Stimulated activated CD4-positive, alpha-beta T cell treated with anti-CD3 and anti-CD28 coated beads, Interleukin-12 subunit alpha, Interleukin-12 subunit beta, amount 100 ng/mL, for 4 hours (primary cell): ENCODE results near the gene USH1G.
A peak's percentile ranks its signal among the peaks of the same experiment; 100 is the strongest.
"Not testable (repeated sequence)": the region's sequence is repeated elsewhere in the genome, so short reads cannot be mapped to it uniquely, and the experiment has no call there.

Source experiments
- DNase-seq: peaks from one replicate; pipeline ENCODE4 v3.0.0-alpha.2; 2020

Gene USH1G

DNA sequence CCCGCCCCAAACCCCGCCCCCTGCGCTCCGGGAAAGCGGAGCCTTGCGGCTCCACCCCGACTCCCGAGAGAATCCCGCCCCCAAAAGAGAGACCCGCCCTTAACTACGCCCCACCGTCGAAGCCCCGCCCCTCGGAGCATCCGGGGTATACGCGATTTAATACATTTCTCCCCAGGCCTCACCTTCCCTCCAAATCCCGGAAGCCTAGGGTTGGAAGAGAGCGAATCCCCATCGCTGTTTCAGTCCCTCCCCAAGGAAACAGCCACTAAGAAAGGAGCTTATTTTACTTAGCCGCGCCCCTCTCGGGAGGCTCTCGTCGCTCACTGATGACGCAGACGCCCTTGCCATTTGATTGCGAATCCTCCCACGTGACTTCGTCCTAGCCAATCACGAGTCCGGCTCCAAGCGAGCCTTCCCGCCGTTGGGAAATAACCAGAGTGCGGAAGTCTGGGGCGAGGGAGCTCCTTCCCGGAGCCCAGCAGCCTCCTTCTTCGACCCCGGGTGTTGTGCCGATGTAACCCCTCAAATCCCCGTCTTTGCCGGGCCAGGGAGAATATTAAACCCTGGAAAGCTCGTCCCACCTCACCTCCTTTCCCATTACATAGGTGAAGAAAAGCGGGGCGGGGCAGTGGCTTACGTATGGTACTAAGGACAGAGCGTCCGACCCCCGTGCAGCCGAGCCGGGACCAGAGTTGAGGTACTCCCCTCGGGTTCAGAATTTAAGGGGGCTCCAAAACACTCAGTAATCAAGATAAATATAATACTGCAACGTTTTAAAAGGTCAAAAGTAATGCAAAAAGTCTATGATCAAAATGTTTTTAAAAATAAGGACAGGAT, 49.8 kb downstream of the USH1G start:
- DNase-seq = peak; percentile 99

DNA sequence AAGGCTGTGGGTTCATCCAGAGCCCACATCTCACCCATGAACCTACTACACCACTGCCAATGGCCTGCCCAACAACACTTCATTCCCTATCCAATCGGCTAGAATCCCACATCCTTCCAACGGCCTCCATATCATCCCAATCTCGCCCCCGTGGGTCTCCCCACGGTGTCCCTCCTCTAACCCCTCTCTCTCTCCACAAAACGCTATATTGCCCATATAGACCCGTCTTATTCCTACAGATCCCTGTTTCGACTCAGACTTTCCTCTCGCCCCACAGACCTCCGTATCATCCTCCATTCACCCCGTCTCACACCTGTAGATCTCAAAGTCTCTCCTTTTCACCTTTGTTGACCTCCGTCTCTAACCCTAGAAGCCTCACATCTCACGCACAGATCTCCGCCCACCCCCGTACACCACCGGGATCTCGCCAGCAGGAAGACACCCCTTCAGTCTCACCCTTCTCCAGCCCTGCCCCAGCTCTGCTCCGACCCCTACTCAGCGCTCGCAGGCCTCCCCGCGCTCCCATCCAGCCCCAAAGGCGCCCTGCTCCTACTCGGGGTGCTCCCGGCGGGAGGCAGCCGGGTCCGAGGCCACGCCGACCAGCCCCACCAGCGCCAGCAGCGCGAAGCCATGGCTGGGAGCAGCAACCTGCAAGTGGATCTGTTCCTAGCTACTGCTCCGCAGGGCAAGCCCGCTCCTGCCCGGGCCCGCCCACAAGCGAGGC, 50.6 kb downstream of the USH1G start, which contains the start of gene FDXR:
FDXR (minus strand) TSS at position 682 of the 724 bp plus-strand sequence; CDS start at position 632, 50 bp downstream.
- DNase-seq = no peak

DNA sequence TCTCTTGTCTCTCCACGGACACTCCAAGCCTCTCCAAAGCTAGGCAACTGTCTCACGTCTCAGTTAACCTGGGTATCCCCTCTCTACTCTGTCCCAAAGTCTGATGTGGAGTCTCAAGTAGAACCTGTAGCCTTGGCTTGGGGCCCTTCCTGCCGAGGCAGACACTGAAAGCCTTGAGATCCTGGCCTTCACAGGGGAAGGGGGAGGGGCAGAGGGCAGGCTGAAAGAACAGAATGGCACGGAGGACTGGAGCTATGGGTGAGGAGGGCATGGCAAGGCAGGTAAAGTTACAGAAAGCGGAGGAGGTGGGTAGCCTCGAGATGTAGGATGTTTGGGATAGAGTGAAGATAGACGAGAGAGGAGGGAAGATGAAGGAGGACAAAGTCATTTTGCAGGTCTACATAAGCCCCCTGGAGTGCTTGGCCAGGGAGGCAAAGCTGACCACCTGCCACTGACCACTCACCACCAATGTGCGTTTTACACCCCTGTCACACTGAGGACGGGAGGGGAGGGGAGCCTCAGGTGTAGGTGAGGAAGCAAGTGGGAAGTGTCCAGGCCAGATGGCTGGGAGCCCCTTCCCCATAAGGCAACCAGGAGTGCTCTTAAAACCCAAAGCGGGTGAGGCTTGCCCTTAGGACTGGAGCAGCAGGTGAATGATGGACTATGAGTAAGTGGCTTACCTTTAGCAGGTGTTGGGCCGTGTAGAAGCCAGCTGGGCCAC, 51.5 kb downstream of the USH1G start:
- no peak for DNase-seq

- no peak for DNase-seq
Measured at GRCh38 chr17:74870512-74870911, 52.5 kb downstream of the USH1G start.

GRCh38 chr17:74870028-74870427, 53.0 kb downstream of the USH1G start:
- not testable (repeated sequence) for DNase-seq

GRCh38 chr17:74868908-74869255, 54.2 kb downstream of the USH1G start:
- no peak for DNase-seq

DNA sequence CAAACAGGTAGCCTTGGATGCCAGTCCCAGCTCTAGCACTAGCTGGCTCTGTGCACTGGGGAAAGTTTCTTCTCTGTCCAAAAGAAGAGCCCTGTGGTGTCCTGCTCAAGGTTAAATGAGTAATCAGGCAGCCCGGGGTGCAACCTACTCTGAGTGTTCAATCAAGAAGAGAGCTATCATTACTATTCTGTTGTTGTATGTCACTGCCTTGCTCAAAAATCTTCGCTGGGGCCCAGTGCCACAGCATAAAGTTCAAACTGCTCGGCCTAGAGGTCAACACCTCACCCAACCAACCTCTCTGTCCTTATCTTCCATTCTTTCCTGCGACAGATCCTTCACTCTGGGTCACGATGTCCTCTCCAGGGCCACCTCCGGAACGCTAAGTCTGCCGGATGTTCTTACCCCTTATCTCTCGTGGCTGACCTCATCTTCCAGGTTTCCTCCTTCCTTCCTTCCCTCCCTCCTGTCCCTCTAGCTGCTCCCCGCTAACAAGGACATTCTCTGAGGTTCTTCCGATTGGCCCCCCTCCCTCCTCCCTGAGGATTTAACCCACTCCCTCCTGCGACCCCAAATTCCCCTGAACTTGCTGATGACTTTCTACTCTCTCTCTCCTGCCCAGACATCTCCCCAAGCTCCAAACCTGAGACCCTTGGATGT, 54.7 kb downstream of the USH1G start:
- no peak for DNase-seq

DNA sequence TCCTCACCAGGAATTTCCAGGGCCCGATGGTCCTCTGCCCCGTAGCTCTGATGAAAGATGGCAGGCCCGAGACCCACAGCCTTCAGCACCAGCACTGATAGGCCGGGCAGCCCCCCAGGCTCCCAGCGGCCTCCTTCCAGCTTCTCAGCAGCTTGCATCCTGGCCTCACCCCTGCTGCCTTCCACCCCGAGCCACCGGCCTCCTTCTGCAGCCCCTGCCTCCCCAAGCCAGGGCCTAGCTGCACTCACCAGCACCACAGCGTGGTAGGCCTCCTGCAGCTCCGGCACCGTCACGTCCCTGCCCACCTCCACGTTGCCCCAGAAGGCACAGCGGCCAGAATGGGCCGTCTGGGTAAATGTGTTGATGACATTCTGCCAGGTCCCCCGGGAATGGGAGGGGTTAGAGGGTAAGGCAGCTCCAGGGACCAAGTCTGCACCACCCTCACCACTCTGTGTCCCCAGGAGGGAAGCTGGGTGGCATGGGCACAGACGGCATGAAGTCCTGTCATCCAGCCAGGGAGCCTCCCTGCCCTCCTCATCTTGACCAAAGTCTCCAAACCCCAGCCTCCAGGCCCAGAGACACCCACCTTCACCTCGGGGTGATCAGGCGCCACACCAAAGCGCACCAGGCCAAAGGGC, 56.7 kb downstream of the USH1G start:
- DNase-seq = no peak
